Measurements from ENCODE around the gene AEBP1. TPM values are rescaled to one million over a fixed set of nuclear protein-coding genes. Genes with fewer than 3 reads are reported as not detected.

Gene AEBP1
- total RNA-seq, 1 experiment from 2014 or later, result 49.3 TPM

- H3K4me2 ChIP-seq (ENCODE audit: insufficient read depth, insufficient read length, low read length), result no peak overlapping the region
- no peak overlapping the region for H3K4ac ChIP-seq (ENCODE audit: low read depth, low read length)
- H3K9me3 Mint-ChIP-seq, result no peaks in the 10 kb centered on the region; a peak in 1 of 5 replicates
- H3T11ph ChIP-seq (ENCODE audit: low read length), result no peak overlapping the region
- DNase-seq, result no peak
- H3K4me3 Mint-ChIP-seq, result no peak overlapping the region; a peak in 1 of 5 replicates
- TF ChIP-seq CTCF (conservative IDR thresholded peaks at IDR 0.05), result no peak
- H2AFZ ChIP-seq (ENCODE audit: low read length), result no peak overlapping the region
- H2BK120ac ChIP-seq (ENCODE audit: low read depth, low read length, poor library complexity, severe bottlenecking), result no peak overlapping the region
- no peaks in the 10 kb centered on the region for H4K20me1 ChIP-seq (ENCODE audit: control insufficient read depth, insufficient read depth, insufficient read length)
- H3K27me3 ChIP-seq (ENCODE audit: insufficient read depth, low read length), result no peaks in the 10 kb centered on the region; the same call in 1 of the 2 replicates
- no peak overlapping the region for H3K18ac ChIP-seq (ENCODE audit: insufficient read length, low read depth, low read length)
- H3K27ac ChIP-seq (ENCODE audit: insufficient read length, low read depth, low read length), result no peak overlapping the region
- H3K27me3 Mint-ChIP-seq (ENCODE audit: low read depth), result peaks cover 39% of the 10 kb centered on the region
- no peak overlapping the region for H2BK20ac ChIP-seq (ENCODE audit: low read depth, low read length, poor library complexity, severe bottlenecking)
- H4K8ac ChIP-seq (replicated peaks; ENCODE audit: insufficient read length, low read depth, low read length), result no peak overlapping the region
- H3K79me2 ChIP-seq (ENCODE audit: insufficient read depth, low read length), result no peaks in the 10 kb centered on the region
- H3K79me1 ChIP-seq (ENCODE audit: insufficient read depth, low read depth, low read length, poor library complexity, severe bottlenecking), result no peaks in the 10 kb centered on the region
- no peak overlapping the region for H3K56ac ChIP-seq (ENCODE audit: insufficient read length, low read depth, low read length)
- H3K9me3 ChIP-seq (ENCODE audit: control insufficient read depth, low read depth, low read length), result no peaks in the 10 kb centered on the region
- no peak overlapping the region for H4K91ac ChIP-seq (ENCODE audit: insufficient read length, low read depth, low read length)
- H2BK12ac ChIP-seq (ENCODE audit: insufficient read length, low read depth, low read length), result no peak overlapping the region
- no peak overlapping the region; a peak in 2 of 7 replicates for H3K27ac Mint-ChIP-seq
- H3K4me1 Mint-ChIP-seq, result peaks cover 5 to 13% of the 10 kb centered on the region in 2 experiments; a peak in 3 of 4 replicates
- H2BK5ac ChIP-seq (ENCODE audit: insufficient read length, low read length), result no peak overlapping the region
- no peaks in the 10 kb centered on the region for H3K36me3 Mint-ChIP-seq (ENCODE audit: insufficient read depth in 1 of 3, low read depth in 3 of 3)
- no CpG with 5 or more reads among the region's 20 CpGs for WGBS (ENCODE audit: extremely low coverage, insufficient read length, low lambda C conversion rate)
- no peak overlapping the region for H3K14ac ChIP-seq (ENCODE audit: insufficient read depth, low read length)
- no peak overlapping the region for H2AK5ac ChIP-seq (ENCODE audit: insufficient read length, low read length)
- H2BK15ac ChIP-seq (ENCODE audit: low read depth, low read length), result no peak overlapping the region
- H4K5ac ChIP-seq (ENCODE audit: insufficient read length, low read depth, low read length), result no peak overlapping the region
- H3K23me2 ChIP-seq (ENCODE audit: insufficient read length, low read depth, low read length, poor library complexity, severe bottlenecking), result no peaks in the 10 kb centered on the region
- H3K4me1 ChIP-seq (ENCODE audit: insufficient read depth, low read length), result no peaks in the 10 kb centered on the region
- H3K23ac ChIP-seq (ENCODE audit: insufficient read length, low read depth, low read length), result no peak overlapping the region
- no peak overlapping the region for H3K9ac ChIP-seq (ENCODE audit: extremely low read depth, insufficient read length, low read length)
Observed at GRCh38 chr7:44087911-44088838, 16.0 kb upstream of the AEBP1 start.
